ENCODE data around the gene CDK14. TPM values are rescaled to one million over a fixed set of nuclear protein-coding genes. Genes with fewer than 3 reads are reported as not detected.

CDK14 gene
- total and polyA plus RNA-seq, 2 donors (not counting 1 experiment from before 2014, with no cell fraction given), result 42.1 to 167 TPM

GRCh38 chr7:91082038-91082437 is 485.9 kb downstream of the CDK14 start:
- intact Hi-C loops (cut with micrococcal nuclease), result loop anchor here (2.0 to 10.0 kb wide), 4 partner anchors 183 to 1363 kb away; partner anchors contain the start of genes FZD1 and GATAD1
- ATAC-seq (ENCODE audit: low read depth) (no peak), DNase-seq (no peak)
- no peak overlapping the region for H3K27ac ChIP-seq (ENCODE audit: low read length in 2 of 2)
- POLR2A ChIA-PET, result no interaction called here
- no peak for TF ChIP-seq EZH2 (IDR thresholded peaks at IDR 0.05; ENCODE audit: borderline replicate concordance, insufficient read depth, low read depth, low read length, poor library complexity, severe bottlenecking)
- no peak for TF ChIP-seq CTCF (IDR thresholded peaks at IDR 0.05)
- no peak overlapping the region for H2AFZ ChIP-seq (ENCODE audit: insufficient read depth, low read depth, low read length, poor library complexity, severe bottlenecking)
- Mint-ChIP-seq H3K4me1 (peaks cover 22% of the 10 kb centered on the region), H3K9me3 (ENCODE audit: insufficient read depth) (no peaks in the 10 kb centered on the region), H3K27ac (no peak overlapping the region), H3K4me3 (no peak overlapping the region), H3K27me3 (no peaks in the 10 kb centered on the region)
- H3K79me2 ChIP-seq (ENCODE audit: control insufficient read depth, insufficient read depth, low read length), result no peaks in the 10 kb centered on the region
- CTCF ChIA-PET, result interaction anchor here (0.8 to 2.0 kb wide), 5 partner anchors 8 to 389 kb away, joined by 3 to 8 read pairs (median 4); no protein-coding TSS in a partner anchor
- peaks cover 0 to 5% of the 10 kb centered on the region in 2 donors for H3K4me1 ChIP-seq (ENCODE audit: control insufficient read depth in 2 of 2, insufficient read depth in 2 of 2, low read length in 2 of 2)
- H3K9ac ChIP-seq (ENCODE audit: low read length), result no peak overlapping the region
- H3K9me3 ChIP-seq (ENCODE audit: control extremely low read depth in 1 of 3, control insufficient read depth in 2 of 3, insufficient read depth in 1 of 3, low read length in 2 of 3), result no peaks in the 10 kb centered on the region
- no peak overlapping the region for H3K4me2 ChIP-seq (replicated peaks; ENCODE audit: low read depth, low read length, poor library complexity, severe bottlenecking)
- no CpG with 5 or more reads among the region's 3 CpGs for WGBS (ENCODE audit: insufficient coverage)
- H4K20me1 ChIP-seq (ENCODE audit: control insufficient read depth, insufficient read depth, low read length, poor library complexity, severe bottlenecking), result peaks cover 4% of the 10 kb centered on the region
- no peak overlapping the region for H3K4me3 ChIP-seq (ENCODE audit: control extremely low read depth in 1 of 5, extremely low read depth in 1 of 5, insufficient read depth in 1 of 5, low read depth in 2 of 5, low read length in 4 of 5)
- no peaks in the 10 kb centered on the region for H3K27me3 ChIP-seq (replicated peaks in 1 of 4; ENCODE audit: control extremely low read depth in 1 of 4, control insufficient read depth in 3 of 4, insufficient read depth in 4 of 4, low read length in 3 of 4)
- peaks cover 0 to 7% of the 10 kb centered on the region in 2 experiments for H3K36me3 ChIP-seq (replicated peaks in 1 of 2; ENCODE audit: control extremely low read depth in 1 of 2, control insufficient read depth in 1 of 2, extremely low read depth in 1 of 2, insufficient read depth in 2 of 2, low read length in 1 of 2)

- Histone ChIP-seq H3K9ac (ENCODE audit: low read length) (no peak overlapping the region), H3K36me3 (replicated peaks in 1 of 2; ENCODE audit: control extremely low read depth in 1 of 2, control insufficient read depth in 1 of 2, extremely low read depth in 1 of 2, insufficient read depth in 2 of 2, low read length in 1 of 2) (peaks cover 0 to 7% of the 10 kb centered on the region in 2 experiments), H3K9me3 (ENCODE audit: control extremely low read depth in 1 of 3, control insufficient read depth in 2 of 3, insufficient read depth in 1 of 3, low read length in 2 of 3) (no peaks in the 10 kb centered on the region), H3K4me2 (replicated peaks; ENCODE audit: low read depth, low read length, poor library complexity, severe bottlenecking) (no peak overlapping the region), H4K20me1 (ENCODE audit: control insufficient read depth, insufficient read depth, low read length, poor library complexity, severe bottlenecking) (peaks cover 4% of the 10 kb centered on the region), H3K4me1 (ENCODE audit: control insufficient read depth in 2 of 2, insufficient read depth in 2 of 2, low read length in 2 of 2) (peaks cover 0 to 5% of the 10 kb centered on the region in 2 donors), H3K27me3 (replicated peaks in 1 of 4; ENCODE audit: control extremely low read depth in 1 of 4, control insufficient read depth in 3 of 4, insufficient read depth in 4 of 4, low read length in 3 of 4) (no peaks in the 10 kb centered on the region), H3K79me2 (ENCODE audit: control insufficient read depth, insufficient read depth, low read length) (no peaks in the 10 kb centered on the region), H3K4me3 (ENCODE audit: control extremely low read depth in 1 of 5, extremely low read depth in 1 of 5, insufficient read depth in 1 of 5, low read depth in 2 of 5, low read length in 4 of 5) (no peak overlapping the region), H2AFZ (ENCODE audit: insufficient read depth, low read depth, low read length, poor library complexity, severe bottlenecking) (no peak overlapping the region), H3K27ac (ENCODE audit: low read length in 2 of 2) (peak overlapping the region in 1 of 2 donors; percentile 9)
- intact Hi-C loops (cut with micrococcal nuclease), result loop anchor here (2.0 to 10.0 kb wide), 4 partner anchors 182 to 1362 kb away; partner anchors contain the start of genes FZD1 and GATAD1
- ATAC-seq (ENCODE audit: low read depth) (no peak), DNase-seq (no peak)
- peak; percentile 67 for TF ChIP-seq CTCF (IDR thresholded peaks at IDR 0.05)
- TF ChIP-seq EZH2 (IDR thresholded peaks at IDR 0.05; ENCODE audit: borderline replicate concordance, insufficient read depth, low read depth, low read length, poor library complexity, severe bottlenecking), result no peak
- ChIA-PET CTCF (interaction anchor here (0.6 to 2.6 kb wide), 8 partner anchors 9 to 1117 kb away, joined by 3 to 8 read pairs (median 4); no protein-coding TSS in a partner anchor), POLR2A (no interaction called here)
- H3K4me1 Mint-ChIP-seq, result peaks cover 22% of the 10 kb centered on the region
- H3K27me3 Mint-ChIP-seq, result no peaks in the 10 kb centered on the region
- no peaks in the 10 kb centered on the region for H3K9me3 Mint-ChIP-seq (ENCODE audit: insufficient read depth)
- no CpG with 5 or more reads among the region's 2 CpGs for WGBS (ENCODE audit: insufficient coverage)
- no peak overlapping the region for H3K4me3 Mint-ChIP-seq
- H3K27ac Mint-ChIP-seq, result no peak overlapping the region
These were observed 486.9 kb downstream of the CDK14 start for GRCh38 chr7:91082852-91083495.
